Measurements from ENCODE around the gene TRAPPC3. TPM values are rescaled to one million over a fixed set of nuclear protein-coding genes. Genes with fewer than 3 reads are reported as not detected.

The TRAPPC3 gene
- total and polyA plus RNA-seq, 2 donors (not counting 1 experiment from before 2014, with no cell fraction given) = 88.5 to 105 TPM

GRCh38 chr1:36168514-36168913 lies 19.2 kb upstream of the TRAPPC3 start:
- no peak for TF ChIP-seq EZH2 (IDR thresholded peaks at IDR 0.05; ENCODE audit: low read length, missing control alignments)
- no peak for TF ChIP-seq CTCF (conservative IDR thresholded peaks at IDR 0.05 in 1 of 2, IDR thresholded peaks at IDR 0.05 in 1 of 2; ENCODE audit: low read depth in 1 of 2, low read length in 2 of 2)
- no peak for DNase-seq (ENCODE audit: low read depth in 2 of 2)
- peaks cover 17% of the 10 kb centered on the region for H3K4me1 ChIP-seq (ENCODE audit: control insufficient read depth, extremely low read depth, insufficient read depth, low read length)
- no peaks in the 10 kb centered on the region for H3K27me3 ChIP-seq (ENCODE audit: control insufficient read depth, insufficient read depth, low read length)
- H2AFZ ChIP-seq (ENCODE audit: low read length) = no peak overlapping the region
- no peaks in the 10 kb centered on the region for H4K20me1 ChIP-seq (ENCODE audit: control insufficient read depth, extremely low read depth, insufficient read depth, low read length)
- no peak overlapping the region for H3K4me2 ChIP-seq (ENCODE audit: extremely low read depth, insufficient read depth, low read length)
- H3K79me2 ChIP-seq (ENCODE audit: control insufficient read depth, insufficient read depth, low read length) = peaks cover 95% of the 10 kb centered on the region
- no peak overlapping the region for H3K27ac ChIP-seq (ENCODE audit: insufficient read depth, low read length)
- no peak overlapping the region for H3K9ac ChIP-seq (ENCODE audit: insufficient read depth, low read length)
- no peak overlapping the region for H3K4me3 ChIP-seq (replicated peaks in 1 of 4; ENCODE audit: control extremely low read depth in 1 of 4, insufficient read depth in 1 of 4, low read depth in 3 of 4, low read length in 4 of 4)
- no peaks in the 10 kb centered on the region for H3K9me3 ChIP-seq (ENCODE audit: control insufficient read depth, insufficient read depth, low read depth, low read length)
- peaks cover 25% of the 10 kb centered on the region for H3K36me3 ChIP-seq (ENCODE audit: control insufficient read depth, insufficient read depth, low read length)

- peaks cover 95% of the 10 kb centered on the region for H3K79me2 ChIP-seq (ENCODE audit: control insufficient read depth, insufficient read depth, low read length)
- no peak for TF ChIP-seq CTCF (conservative IDR thresholded peaks at IDR 0.05 in 1 of 2, IDR thresholded peaks at IDR 0.05 in 1 of 2; ENCODE audit: low read depth in 1 of 2, low read length in 2 of 2)
- no peak for TF ChIP-seq EZH2 (IDR thresholded peaks at IDR 0.05; ENCODE audit: low read length, missing control alignments)
- no peaks in the 10 kb centered on the region for H4K20me1 ChIP-seq (ENCODE audit: control insufficient read depth, extremely low read depth, insufficient read depth, low read length)
- no peak overlapping the region for H3K9ac ChIP-seq (ENCODE audit: insufficient read depth, low read length)
- H3K4me2 ChIP-seq (ENCODE audit: extremely low read depth, insufficient read depth, low read length) = no peak overlapping the region
- H3K4me3 ChIP-seq (replicated peaks in 1 of 4; ENCODE audit: control extremely low read depth in 1 of 4, insufficient read depth in 1 of 4, low read depth in 3 of 4, low read length in 4 of 4) = no peak overlapping the region
- H3K27ac ChIP-seq (ENCODE audit: insufficient read depth, low read length) = peak overlapping the region; percentile 76
- H3K27me3 ChIP-seq (ENCODE audit: control insufficient read depth, insufficient read depth, low read length) = no peaks in the 10 kb centered on the region
- H2AFZ ChIP-seq (ENCODE audit: low read length) = no peak overlapping the region
- H3K36me3 ChIP-seq (ENCODE audit: control insufficient read depth, insufficient read depth, low read length) = peaks cover 18% of the 10 kb centered on the region
- no peaks in the 10 kb centered on the region for H3K9me3 ChIP-seq (ENCODE audit: control insufficient read depth, insufficient read depth, low read depth, low read length)
- H3K4me1 ChIP-seq (ENCODE audit: control insufficient read depth, extremely low read depth, insufficient read depth, low read length) = peaks cover 15% of the 10 kb centered on the region
- DNase-seq (ENCODE audit: low read depth in 2 of 2) = peak; percentile 55 to 67
Observed at GRCh38 chr1:36166938-36167905, 17.9 kb upstream of the TRAPPC3 start.

- Histone ChIP-seq H3K4me2 (ENCODE audit: extremely low read depth, insufficient read depth, low read length) (no peak overlapping the region), H4K20me1 (ENCODE audit: control insufficient read depth, extremely low read depth, insufficient read depth, low read length) (no peaks in the 10 kb centered on the region), H3K27ac (ENCODE audit: insufficient read depth, low read length) (peak overlapping the region; percentile 76), H3K27me3 (ENCODE audit: control insufficient read depth, insufficient read depth, low read length) (no peaks in the 10 kb centered on the region), H3K9me3 (ENCODE audit: control insufficient read depth, insufficient read depth, low read depth, low read length) (no peaks in the 10 kb centered on the region), H3K9ac (ENCODE audit: insufficient read depth, low read length) (no peak overlapping the region), H3K4me3 (replicated peaks in 1 of 4; ENCODE audit: control extremely low read depth in 1 of 4, insufficient read depth in 1 of 4, low read depth in 3 of 4, low read length in 4 of 4) (no peak overlapping the region), H3K4me1 (ENCODE audit: control insufficient read depth, extremely low read depth, insufficient read depth, low read length) (peaks cover 19% of the 10 kb centered on the region), H2AFZ (ENCODE audit: low read length) (no peak overlapping the region), H3K79me2 (ENCODE audit: control insufficient read depth, insufficient read depth, low read length) (peaks cover 98% of the 10 kb centered on the region), H3K36me3 (ENCODE audit: control insufficient read depth, insufficient read depth, low read length) (peaks cover 14% of the 10 kb centered on the region)
- TF ChIP-seq CTCF (conservative IDR thresholded peaks at IDR 0.05 in 1 of 2, IDR thresholded peaks at IDR 0.05 in 1 of 2; ENCODE audit: low read depth in 1 of 2, low read length in 2 of 2) (no peak), EZH2 (IDR thresholded peaks at IDR 0.05; ENCODE audit: low read length, missing control alignments) (no peak)
- no peak for DNase-seq (ENCODE audit: low read depth in 2 of 2)
Observed at GRCh38 chr1:36166136-36166535, 16.9 kb upstream of the TRAPPC3 start.
